Colonic mucosa (tissue), 4 donors: Measurements from ENCODE around the gene WDR3. TPM values are rescaled to one million over a fixed set of nuclear protein-coding genes. Genes with fewer than 3 reads are reported as not detected.

Source experiments
- DNase-seq: peaks from one replicate; pipeline ENCODE4 v3.0.0-alpha.2; 2020
- H3K27ac ChIP-seq: fragments of 200-600 bp; one replicate; pipeline ENCODE4 v1.8.0; 2021
- H3K27me3 ChIP-seq: fragments of 200-600 bp; one replicate; pipeline ENCODE4 v1.8.0; 2021
- H3K36me3 ChIP-seq: fragments of 200-600 bp; one replicate; pipeline ENCODE4 v1.8.0; 2021
- H3K4me1 ChIP-seq: fragments of 200-600 bp; one replicate; pipeline ENCODE4 v1.8.0; 2021; ENCODE audit warnings: mild to moderate bottlenecking
- H3K4me3 ChIP-seq: fragments of 200-600 bp; one replicate; pipeline ENCODE4 v1.8.0; 2021
- H3K9ac ChIP-seq, 2 donors: one replicate each; pipeline ENCODE4 v1.7.0; 2013; ENCODE audit warnings: control low read depth in 2 of 2, low read depth in 2 of 2, low read length in 2 of 2
- H3K9me3 ChIP-seq: fragments of 200-600 bp; one replicate; pipeline ENCODE4 v1.8.0; 2021
- intact Hi-C: fragments of 100-400 bp; cut with DNase I; formaldehyde crosslinking; loops from one replicate; pipeline ENCODE4 v1.14.1; 2022
- total RNA-seq, 2 donors: library from RNA; stranded (reverse); fragmentation: NEBNext Ultra II Directional in 1 of 2; extraction: Animal tissue kit (Norgen Biotek cat#: 25700) in 1 of 2; gene quantifications; one replicate each; pipeline ENCODE4 v1.2.1, GENCODE V29; 2021
- TF ChIP-seq, protein P1 (sequence below): fragments of 200-600 bp; IDR thresholded peaks from one replicate; pipeline ENCODE4 v1.8.0; 2022; ENCODE audit warnings: antibody characterized with exemption, mild to moderate bottlenecking
- donor health status: healthy.
- donor health status: DM: no; HTN: no; CAD: no.
- donor health status: DM: no; HTN: no; CAD: no.

Gene WDR3
- total RNA-seq, 2 donors from 2014 or later, result 9.2 to 20.4 TPM

DNA sequence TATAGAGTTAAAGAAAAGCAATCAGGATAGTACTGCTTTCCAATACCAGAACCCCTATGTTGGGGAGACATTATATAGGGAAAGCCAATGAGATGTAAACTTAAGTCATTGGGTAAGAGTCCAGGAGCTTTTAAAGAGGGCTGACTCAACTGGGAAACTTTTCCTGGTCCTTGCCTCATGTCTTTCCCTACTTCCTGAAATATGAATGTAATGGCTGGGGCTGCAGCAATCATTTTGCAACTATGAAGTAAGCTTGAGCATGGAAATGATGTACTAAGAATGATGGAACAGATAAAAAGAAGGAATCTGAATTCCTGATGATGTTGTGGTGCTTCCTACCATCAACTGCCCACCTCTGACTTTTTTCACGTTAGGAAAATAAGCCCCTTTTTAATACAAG, 55.7 kb downstream of the WDR3 start:
- DNase-seq, result no peak
- H3K36me3 ChIP-seq, result no peaks in the 10 kb centered on the region
- intact Hi-C loops, result no loop called here
- no peaks in the 10 kb centered on the region for H3K27me3 ChIP-seq
- TF ChIP-seq, protein P1, sequence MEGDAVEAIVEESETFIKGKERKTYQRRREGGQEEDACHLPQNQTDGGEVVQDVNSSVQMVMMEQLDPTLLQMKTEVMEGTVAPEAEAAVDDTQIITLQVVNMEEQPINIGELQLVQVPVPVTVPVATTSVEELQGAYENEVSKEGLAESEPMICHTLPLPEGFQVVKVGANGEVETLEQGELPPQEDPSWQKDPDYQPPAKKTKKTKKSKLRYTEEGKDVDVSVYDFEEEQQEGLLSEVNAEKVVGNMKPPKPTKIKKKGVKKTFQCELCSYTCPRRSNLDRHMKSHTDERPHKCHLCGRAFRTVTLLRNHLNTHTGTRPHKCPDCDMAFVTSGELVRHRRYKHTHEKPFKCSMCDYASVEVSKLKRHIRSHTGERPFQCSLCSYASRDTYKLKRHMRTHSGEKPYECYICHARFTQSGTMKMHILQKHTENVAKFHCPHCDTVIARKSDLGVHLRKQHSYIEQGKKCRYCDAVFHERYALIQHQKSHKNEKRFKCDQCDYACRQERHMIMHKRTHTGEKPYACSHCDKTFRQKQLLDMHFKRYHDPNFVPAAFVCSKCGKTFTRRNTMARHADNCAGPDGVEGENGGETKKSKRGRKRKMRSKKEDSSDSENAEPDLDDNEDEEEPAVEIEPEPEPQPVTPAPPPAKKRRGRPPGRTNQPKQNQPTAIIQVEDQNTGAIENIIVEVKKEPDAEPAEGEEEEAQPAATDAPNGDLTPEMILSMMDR, result no peak
- H3K4me3 ChIP-seq, result no peak overlapping the region
- no peaks in the 10 kb centered on the region for H3K4me1 ChIP-seq
- no peak overlapping the region for H3K27ac ChIP-seq
- H3K9me3 ChIP-seq, result no peaks in the 10 kb centered on the region
- no peak overlapping the region for H3K9ac ChIP-seq

DNA sequence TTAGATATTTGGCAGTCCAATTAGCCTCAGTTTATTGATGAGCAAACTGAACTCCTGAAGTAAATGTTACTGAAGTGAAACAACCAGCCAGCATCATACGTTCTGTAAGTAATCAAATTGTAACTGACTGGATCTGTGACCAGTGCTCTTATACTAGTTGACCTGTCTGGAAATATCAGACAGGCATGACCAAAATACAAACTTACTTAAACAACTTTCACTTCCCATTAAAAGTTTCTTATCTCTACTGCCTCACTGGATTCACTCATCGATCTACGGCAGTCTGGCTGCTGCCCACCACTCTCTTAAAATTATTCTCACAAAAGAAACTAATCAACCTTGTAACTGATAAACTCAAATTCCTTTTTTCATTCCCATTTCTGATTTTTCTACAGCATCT, 56.4 kb downstream of the WDR3 start:
- DNase-seq, result no peak
- intact Hi-C loops, result no loop called here
- Histone ChIP-seq H3K4me3 (no peak overlapping the region), H3K9ac (no peak overlapping the region), H3K27me3 (no peaks in the 10 kb centered on the region), H3K9me3 (no peaks in the 10 kb centered on the region), H3K4me1 (no peaks in the 10 kb centered on the region), H3K27ac (no peak overlapping the region), H3K36me3 (no peaks in the 10 kb centered on the region)
- TF ChIP-seq, protein P1, result no peak

DNA sequence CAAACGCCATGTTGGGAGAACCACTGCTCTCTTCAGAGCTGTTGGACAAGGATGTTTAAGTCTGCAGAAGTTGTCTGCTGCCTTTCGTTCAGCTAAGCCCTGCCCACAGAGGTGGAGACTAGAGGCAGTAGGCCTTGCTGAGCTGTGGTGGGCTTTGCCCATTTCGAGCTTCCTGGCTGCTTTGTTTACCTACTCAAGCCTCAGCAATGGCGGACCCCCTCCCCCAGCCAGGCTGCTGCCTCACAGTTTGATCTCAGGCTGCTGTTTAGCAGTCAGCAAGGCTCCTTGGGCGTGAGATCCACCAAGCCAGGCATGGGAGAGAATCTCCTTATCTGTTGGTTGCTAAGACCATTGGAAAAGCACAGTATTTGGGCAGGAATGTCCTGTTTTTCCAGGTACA, 74.8 kb downstream of the WDR3 start:
- Histone ChIP-seq H3K27me3 (no peaks in the 10 kb centered on the region), H3K36me3 (no peaks in the 10 kb centered on the region), H3K4me3 (no peak overlapping the region), H3K27ac (no peak overlapping the region), H3K9me3 (no peaks in the 10 kb centered on the region), H3K9ac (no peak overlapping the region), H3K4me1 (no peaks in the 10 kb centered on the region)
- TF ChIP-seq, protein P1, result no peak
- intact Hi-C loops, result no loop called here
- DNase-seq, result no peak

DNA sequence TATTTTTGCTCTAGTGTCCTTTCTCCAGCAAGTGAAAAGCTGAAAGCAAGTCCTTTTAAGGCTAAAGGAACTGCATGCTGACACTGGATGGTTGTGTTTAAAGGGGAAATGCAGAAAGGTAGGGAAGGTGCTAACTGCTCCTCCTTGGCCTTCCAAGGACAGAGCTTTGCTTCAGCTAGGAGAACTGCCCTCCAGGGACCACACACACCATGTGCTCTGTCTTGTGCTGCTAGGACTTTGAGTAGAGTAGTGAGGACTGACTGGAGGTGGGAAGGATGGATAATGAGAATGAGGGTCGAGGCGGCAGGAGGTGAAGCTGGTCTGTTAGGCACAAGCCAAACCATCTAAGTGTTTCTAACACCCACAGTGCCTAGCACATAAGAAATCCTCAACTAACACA, 77.9 kb downstream of the WDR3 start:
- DNase-seq, result no peak
- Histone ChIP-seq H3K27me3 (no peaks in the 10 kb centered on the region), H3K27ac (no peak overlapping the region), H3K9ac (no peak overlapping the region), H3K9me3 (no peaks in the 10 kb centered on the region), H3K4me3 (no peak overlapping the region), H3K4me1 (no peaks in the 10 kb centered on the region), H3K36me3 (no peaks in the 10 kb centered on the region)
- intact Hi-C loops, result no loop called here
- TF ChIP-seq, protein P1, result no peak

DNA sequence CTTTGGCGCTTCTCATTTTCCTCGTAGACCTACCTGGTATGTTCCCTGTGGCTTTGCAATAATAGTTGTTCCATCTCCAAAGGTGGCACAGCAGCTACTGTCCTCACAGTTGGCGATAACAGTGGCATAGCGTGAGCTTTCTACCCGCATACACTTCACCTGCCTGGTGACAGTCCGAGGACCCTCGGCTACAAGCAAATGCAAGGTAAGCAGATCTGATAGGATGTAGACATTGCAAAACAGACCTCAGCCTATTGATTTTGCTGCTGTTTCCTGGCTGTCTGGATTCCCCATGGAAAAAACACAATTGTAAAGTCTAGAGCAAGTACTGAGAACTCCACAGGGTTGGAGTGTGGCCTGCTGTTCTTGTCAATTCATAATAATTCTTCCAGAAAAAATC, 78.5 kb downstream of the WDR3 start:
- no peaks in the 10 kb centered on the region for H3K9me3 ChIP-seq
- no peak for DNase-seq
- TF ChIP-seq, protein P1, result no peak

More for the DNA sequence above, 78.5 kb downstream of the WDR3 start:
- H3K27ac ChIP-seq, result no peak overlapping the region
- H3K9ac ChIP-seq, result no peak overlapping the region
- no peaks in the 10 kb centered on the region for H3K36me3 ChIP-seq
- no peaks in the 10 kb centered on the region for H3K27me3 ChIP-seq
- H3K4me3 ChIP-seq, result no peak overlapping the region
- intact Hi-C loops, result no loop called here
- no peaks in the 10 kb centered on the region for H3K4me1 ChIP-seq
